GM12878 (cell line): ENCODE measurements around the gene PHRF1. TPM values are rescaled to one million over a fixed set of nuclear protein-coding genes. Genes with fewer than 3 reads are reported as not detected.

Source experiments
- ATAC-seq: fragments of 200-7000 bp; cut with Tn5 transposase; 3 replicates; pipeline ENCODE4 v1.9.1; 2020; ENCODE audit warnings: mild to moderate bottlenecking, moderate library complexity
- BruUV-seq: library from RNA; stranded (reverse); fragments of 400-500 nt; replicated peaks from 2 replicates; lab custom pipeline; 2021; lab: Mats Ljungman, UMichigan
- CTCF ChIA-PET: fragments of 300-600 bp; sonication (Branson Sonifier 250); formaldehyde crosslinking; extraction: SDS; loops from one replicate; lab custom pipeline; 2021; ENCODE audit warnings: inconsistent platforms; lab: Yijun Ruan, JAX
- POLR2A ChIA-PET: fragments of 350-600 bp; formaldehyde crosslinking; extraction: SDS; loops from one replicate; lab custom pipeline; 2021; ENCODE audit warnings: inconsistent platforms; lab: Charles Lee
- RAD21 ChIA-PET: fragments of 300-600 bp; sonication (Branson Sonifier 250); formaldehyde crosslinking; loops from one replicate; lab custom pipeline; 2023; ENCODE audit warnings: antibody characterized with exemption; ENCODE audit not compliant: unreplicated experiment; lab: Charles Lee
- SMC1A ChIA-PET: fragments of 300-600 bp; sonication (Branson Sonifier 250); formaldehyde crosslinking; loops from one replicate; lab custom pipeline; 2023; ENCODE audit not compliant: unreplicated experiment, uncharacterized antibody; lab: Charles Lee
- DNase-seq: peaks from one replicate; pipeline ENCODE4 v3.0.0-alpha.2; 2011; ENCODE audit warnings: low read depth, low spot score
- FAIRE-seq: peaks from 3 replicates; lab custom pipeline; 2011; peaks lifted over from hg19 to GRCh38; lab: Jason Lieb, UNC
- H2AFZ ChIP-seq: 2 replicates; pipeline ENCODE4 v1.6.0; 2011; ENCODE audit warnings: low read depth, low read length, control low read depth; ENCODE audit not compliant: control insufficient read depth
- H3K27ac ChIP-seq: 2 replicates; pipeline ENCODE4 v1.5.1; 2011; ENCODE audit warnings: control low read depth; ENCODE audit not compliant: control insufficient read depth, insufficient read depth
- H3K27me3 ChIP-seq, 2 experiments: replicated peaks in 1 of 2; 2 replicates each; pipeline versions ENCODE4 v1.6.0 to v1.6.1; 2011; ENCODE audit warnings: low read length in 1 of 2; ENCODE audit not compliant: control insufficient read depth in 2 of 2, insufficient read depth in 2 of 2
- H3K36me3 ChIP-seq, 2 experiments: 2 replicates each; pipeline ENCODE4 v1.5.1; 2011; ENCODE audit warnings: low read length in 1 of 2; ENCODE audit not compliant: control insufficient read depth in 2 of 2, insufficient read depth in 2 of 2
- H3K4me1 ChIP-seq: 2 replicates; pipeline ENCODE4 v1.6.1; 2011; ENCODE audit warnings: mild to moderate bottlenecking, low read length, moderate library complexity, mixed read lengths; ENCODE audit not compliant: control insufficient read depth, insufficient read depth
- H3K4me2 ChIP-seq: 2 replicates; pipeline ENCODE4 v1.6.0; 2011; ENCODE audit warnings: control low read depth; ENCODE audit not compliant: control insufficient read depth, insufficient read depth
- H3K4me3 ChIP-seq: fragments of 200-600 bp; sonication (generic); 2 replicates; pipeline ENCODE4 v1.5.1; 2016
- H3K79me2 ChIP-seq: 2 replicates; pipeline ENCODE4 v1.6.0; 2011; ENCODE audit warnings: low read length; ENCODE audit not compliant: control insufficient read depth, insufficient read depth
- H3K9ac ChIP-seq: 2 replicates; pipeline ENCODE4 v1.8.0; 2011; ENCODE audit warnings: low read length, control low read depth, mixed read lengths; ENCODE audit not compliant: control insufficient read depth, insufficient read depth
- H3K9me3 ChIP-seq: replicated peaks from 3 replicates; pipeline ENCODE4 v1.5.1; 2011; ENCODE audit warnings: mild to moderate bottlenecking, low read length; ENCODE audit not compliant: control insufficient read depth, insufficient read depth
- H4K20me1 ChIP-seq: 2 replicates; pipeline ENCODE4 v1.6.0; 2011; ENCODE audit not compliant: control insufficient read depth, insufficient read depth
- WGBS: methylation state at CpG from one replicate; pipeline ENCODE4 v1.1.6; 2016; ENCODE audit warnings: low lambda C conversion rate; ENCODE audit not compliant: insufficient replicate concordance, insufficient coverage; ENCODE audit errors: missing lambda C conversion rate; 5-methylcytosine and 5-hydroxymethylcytosine counted together
- in situ Hi-C: fragments of 300-500 bp; cut with MboI; formaldehyde crosslinking; loops from 9 replicates; pipeline ENCODE4 v1.14.3; 2018; ENCODE audit warnings: mixed read lengths
- intact Hi-C: fragments of 100-400 bp; cut with micrococcal nuclease; formaldehyde crosslinking; loops from one replicate; pipeline ENCODE4 v1.14.2; 2022; ENCODE audit not compliant: unreplicated experiment
- polyA plus RNA-seq, 11 experiments: library from polyadenylated mRNA; depleted of rRNA in 4 of 11; unstranded in 6 of 11; stranded (reverse) in 5 of 11; fragments of >200 nt; fragmentation: Nextera tagmentation in 4 of 11; fragmentation: Illumina TruSeq in 1 of 11; extraction: Ambion mirVana in 4 of 11; extraction: Trizol in 1 of 11; gene quantifications; 1 replicate in 1 of 11; 2 replicates in 10 of 11; pipeline versions ENCODE4 v1.2.1 to v1.2.3, GENCODE V29; 2011 to 2016; ENCODE audit warnings: inconsistent platforms in 2 of 11, missing spikeins in 2 of 11, low read depth in 1 of 11
- total RNA-seq, 4 experiments: library from RNA; depleted of rRNA in 3 of 4; stranded (reverse); fragments of >200 nt in 3 of 4; fragmentation: Illumina TruSeq in 1 of 4; extraction: Trizol in 1 of 4; gene quantifications; 2 replicates each; pipeline versions ENCODE4 v1.2.1 to v1.2.3, GENCODE V29; 2013 to 2021
- TF ChIP-seq, protein P1 (sequence below): fragments of 450-650 bp; IDR thresholded peaks from 2 replicates; pipeline ENCODE4 v1.6.1; 2014; ENCODE audit warnings: mild to moderate bottlenecking
- TF ChIP-seq, protein P2 (sequence below): fragments of 150-350 bp; IDR thresholded peaks from 2 replicates; pipeline ENCODE4 v1.6.1; 2014; ENCODE audit warnings: mild to moderate bottlenecking, low read depth, low read length
- TF ChIP-seq, protein P3 (sequence below): IDR thresholded peaks from 2 replicates; pipeline ENCODE4 v1.6.1; 2012; ENCODE audit warnings: mild to moderate bottlenecking, low read depth, low read length

The PHRF1 gene
- total and polyA plus RNA-seq, 10 of the 15 experiments (the other 5 are each of a cell fraction or from before 2014, with no cell fraction given): 0.13 to 43.5 (median 15.1) TPM

DNA sequence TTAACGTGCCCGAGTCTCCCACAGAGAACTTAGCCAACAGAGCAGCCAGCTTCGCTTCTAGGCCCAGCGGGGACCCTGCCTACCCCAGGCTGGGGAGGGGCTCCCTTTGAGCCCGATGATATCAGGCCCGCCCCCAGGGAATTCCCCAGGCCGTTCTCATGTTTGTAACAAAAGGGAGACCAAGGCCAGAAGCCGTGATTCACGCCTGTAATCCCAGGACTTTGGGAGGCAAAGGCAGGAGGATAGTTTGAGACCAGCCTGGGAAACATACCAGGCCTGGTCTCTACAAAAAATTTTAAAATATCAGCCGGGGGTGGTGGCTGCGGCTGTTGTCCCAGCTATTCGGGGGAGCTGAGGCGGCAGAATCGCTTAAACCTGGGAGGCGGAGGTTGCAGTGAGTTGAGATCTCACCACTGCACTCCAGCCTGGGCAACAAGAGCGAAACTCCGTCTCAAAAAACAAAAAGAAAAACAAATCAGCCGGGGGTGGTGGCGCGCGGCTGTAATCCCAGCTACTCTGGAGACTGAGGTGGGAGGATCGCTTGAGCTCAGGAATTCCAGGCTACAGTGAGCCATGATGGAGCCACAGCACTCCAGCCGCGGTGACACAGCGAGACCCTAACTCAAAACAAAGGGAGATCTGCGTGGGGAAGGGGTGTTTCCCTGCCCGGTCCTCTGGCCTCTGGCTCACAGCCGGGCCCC, 62.5 kb downstream of the PHRF1 start:
- in situ Hi-C loops: no loop called here
- ChIA-PET RAD21 (no interaction called here), SMC1A (no interaction called here), CTCF (no interaction called here), POLR2A (no interaction called here)
- no peak for ATAC-seq
- Histone ChIP-seq H3K27me3 (peaks cover 0 to 5% of the 10 kb centered on the region in 2 experiments; a peak in 2 of 4 replicates), H3K9ac (no peak overlapping the region), H4K20me1 (no peaks in the 10 kb centered on the region), H3K4me3 (no peak overlapping the region), H3K27ac (no peak overlapping the region), H3K4me2 (no peak overlapping the region), H3K36me3 (peaks cover 0 to 2% of the 10 kb centered on the region in 2 experiments; a peak in 2 of 4 replicates), H3K79me2 (no peaks in the 10 kb centered on the region), H2AFZ (no peak overlapping the region), H3K4me1 (no peaks in the 10 kb centered on the region), H3K9me3 (no peaks in the 10 kb centered on the region)
- intact Hi-C loops: no loop called here
- DNase-seq: no peak
- BruUV-seq: no TSS peak
- 78% methylated on average over 26 of the region's 28 CpGs for WGBS
- TF ChIP-seq, protein P1, sequence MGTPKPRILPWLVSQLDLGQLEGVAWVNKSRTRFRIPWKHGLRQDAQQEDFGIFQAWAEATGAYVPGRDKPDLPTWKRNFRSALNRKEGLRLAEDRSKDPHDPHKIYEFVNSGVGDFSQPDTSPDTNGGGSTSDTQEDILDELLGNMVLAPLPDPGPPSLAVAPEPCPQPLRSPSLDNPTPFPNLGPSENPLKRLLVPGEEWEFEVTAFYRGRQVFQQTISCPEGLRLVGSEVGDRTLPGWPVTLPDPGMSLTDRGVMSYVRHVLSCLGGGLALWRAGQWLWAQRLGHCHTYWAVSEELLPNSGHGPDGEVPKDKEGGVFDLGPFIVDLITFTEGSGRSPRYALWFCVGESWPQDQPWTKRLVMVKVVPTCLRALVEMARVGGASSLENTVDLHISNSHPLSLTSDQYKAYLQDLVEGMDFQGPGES: no peak
- TF ChIP-seq, protein P2, sequence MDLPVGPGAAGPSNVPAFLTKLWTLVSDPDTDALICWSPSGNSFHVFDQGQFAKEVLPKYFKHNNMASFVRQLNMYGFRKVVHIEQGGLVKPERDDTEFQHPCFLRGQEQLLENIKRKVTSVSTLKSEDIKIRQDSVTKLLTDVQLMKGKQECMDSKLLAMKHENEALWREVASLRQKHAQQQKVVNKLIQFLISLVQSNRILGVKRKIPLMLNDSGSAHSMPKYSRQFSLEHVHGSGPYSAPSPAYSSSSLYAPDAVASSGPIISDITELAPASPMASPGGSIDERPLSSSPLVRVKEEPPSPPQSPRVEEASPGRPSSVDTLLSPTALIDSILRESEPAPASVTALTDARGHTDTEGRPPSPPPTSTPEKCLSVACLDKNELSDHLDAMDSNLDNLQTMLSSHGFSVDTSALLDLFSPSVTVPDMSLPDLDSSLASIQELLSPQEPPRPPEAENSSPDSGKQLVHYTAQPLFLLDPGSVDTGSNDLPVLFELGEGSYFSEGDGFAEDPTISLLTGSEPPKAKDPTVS: no peak
- TF ChIP-seq, protein P3, sequence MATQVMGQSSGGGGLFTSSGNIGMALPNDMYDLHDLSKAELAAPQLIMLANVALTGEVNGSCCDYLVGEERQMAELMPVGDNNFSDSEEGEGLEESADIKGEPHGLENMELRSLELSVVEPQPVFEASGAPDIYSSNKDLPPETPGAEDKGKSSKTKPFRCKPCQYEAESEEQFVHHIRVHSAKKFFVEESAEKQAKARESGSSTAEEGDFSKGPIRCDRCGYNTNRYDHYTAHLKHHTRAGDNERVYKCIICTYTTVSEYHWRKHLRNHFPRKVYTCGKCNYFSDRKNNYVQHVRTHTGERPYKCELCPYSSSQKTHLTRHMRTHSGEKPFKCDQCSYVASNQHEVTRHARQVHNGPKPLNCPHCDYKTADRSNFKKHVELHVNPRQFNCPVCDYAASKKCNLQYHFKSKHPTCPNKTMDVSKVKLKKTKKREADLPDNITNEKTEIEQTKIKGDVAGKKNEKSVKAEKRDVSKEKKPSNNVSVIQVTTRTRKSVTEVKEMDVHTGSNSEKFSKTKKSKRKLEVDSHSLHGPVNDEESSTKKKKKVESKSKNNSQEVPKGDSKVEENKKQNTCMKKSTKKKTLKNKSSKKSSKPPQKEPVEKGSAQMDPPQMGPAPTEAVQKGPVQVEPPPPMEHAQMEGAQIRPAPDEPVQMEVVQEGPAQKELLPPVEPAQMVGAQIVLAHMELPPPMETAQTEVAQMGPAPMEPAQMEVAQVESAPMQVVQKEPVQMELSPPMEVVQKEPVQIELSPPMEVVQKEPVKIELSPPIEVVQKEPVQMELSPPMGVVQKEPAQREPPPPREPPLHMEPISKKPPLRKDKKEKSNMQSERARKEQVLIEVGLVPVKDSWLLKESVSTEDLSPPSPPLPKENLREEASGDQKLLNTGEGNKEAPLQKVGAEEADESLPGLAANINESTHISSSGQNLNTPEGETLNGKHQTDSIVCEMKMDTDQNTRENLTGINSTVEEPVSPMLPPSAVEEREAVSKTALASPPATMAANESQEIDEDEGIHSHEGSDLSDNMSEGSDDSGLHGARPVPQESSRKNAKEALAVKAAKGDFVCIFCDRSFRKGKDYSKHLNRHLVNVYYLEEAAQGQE: no peak
- no peak for FAIRE-seq
